OCI-LY7 (cell line): Measurements from ENCODE around the gene GRID2IP.

Experiments used
- CTCF ChIP-seq: fragments of 200-600 bp; sonication (generic); conservative IDR thresholded peaks from 2 replicates; pipeline ENCODE4 v1.5.1; 2014; ENCODE audit warnings: mild to moderate bottlenecking, antibody characterized with exemption, low read length, moderate library complexity, mixed read lengths
- EZH2phosphoT487 ChIP-seq: fragments of 200-600 bp; sonication (generic); IDR thresholded peaks from 2 replicates; pipeline ENCODE4 v1.6.1; 2018; ENCODE audit warnings: low read depth, borderline replicate concordance, mild to moderate bottlenecking, mixed run types, antibody characterized with exemption, low read length, moderate library complexity, mixed read lengths

GRCh38 chr7:6508950-6509349 is 42.3 kb downstream of the GRID2IP start:
- TF ChIP-seq CTCF (no peak), EZH2phosphoT487 (no peak)
